COLO829 (cell line): ENCODE data around the gene CCSER1.
"Not testable (repeated sequence)": the region's sequence is repeated elsewhere in the genome, so short reads cannot be mapped to it uniquely, and the experiment has no call there.

Source experiments
- DNase-seq: peaks from one replicate; pipeline ENCODE4 v3.0.0; 2012; ENCODE audit warnings: low spot score

The CCSER1 gene

DNA sequence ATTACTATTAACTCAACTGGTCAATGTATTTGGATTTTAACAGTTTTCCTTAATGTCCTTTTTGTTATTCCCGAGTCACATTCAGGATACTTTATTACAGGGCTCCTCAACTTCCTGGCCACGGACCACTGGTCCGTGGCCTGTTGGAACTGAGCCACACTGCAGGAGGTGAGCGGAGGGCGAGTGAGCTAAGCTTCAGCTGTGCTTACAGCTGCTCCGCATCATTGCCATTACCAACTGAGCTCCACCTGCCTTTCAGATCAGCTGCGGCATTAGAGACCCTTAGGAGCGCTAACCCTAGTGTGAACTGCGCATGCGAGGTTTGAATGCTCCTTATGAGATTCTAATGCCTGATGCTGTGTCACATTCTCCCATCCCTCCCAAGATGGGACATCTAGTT lies 591.7 kb downstream of the CCSER1 start:
- no peak for DNase-seq

DNA sequence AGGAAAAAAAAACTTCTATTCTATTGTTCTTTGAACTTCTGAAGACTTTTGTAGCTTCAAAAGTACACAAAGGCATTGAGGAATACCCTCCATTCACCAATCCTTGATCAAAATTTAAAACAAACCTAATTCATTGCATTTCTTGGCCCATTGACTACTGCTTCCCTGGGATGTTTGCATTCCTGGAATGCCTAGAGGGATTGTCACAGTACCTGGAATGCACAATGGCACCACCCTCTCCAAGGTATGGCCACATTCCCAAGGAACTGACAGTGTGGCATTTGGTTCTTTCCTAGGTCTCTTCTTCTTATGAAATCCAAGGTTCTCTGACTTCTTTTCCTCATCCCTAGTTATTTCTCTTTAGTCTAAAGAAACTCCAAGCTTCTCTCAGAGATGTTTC lies 600.7 kb downstream of the CCSER1 start:
- DNase-seq: no peak

DNA sequence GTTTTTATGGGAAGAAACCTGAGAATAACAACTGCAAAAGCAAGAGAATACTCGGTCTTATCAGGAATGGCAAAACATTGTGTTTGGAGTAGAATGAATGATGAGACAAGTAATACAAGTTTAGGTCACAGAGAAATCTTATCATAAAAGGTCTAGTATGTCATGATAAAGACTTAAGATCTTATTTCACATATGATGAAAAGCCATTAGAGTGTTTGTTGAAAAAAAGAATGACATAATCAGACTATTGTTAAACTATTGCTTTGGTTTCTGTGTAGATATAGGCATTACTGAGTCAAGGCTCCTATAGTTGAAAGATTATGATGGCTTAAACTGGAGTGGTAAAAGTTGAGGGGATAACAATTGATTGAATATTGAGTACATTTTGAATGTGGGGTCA lies 603.6 kb downstream of the CCSER1 start:
- DNase-seq: no peak

DNA sequence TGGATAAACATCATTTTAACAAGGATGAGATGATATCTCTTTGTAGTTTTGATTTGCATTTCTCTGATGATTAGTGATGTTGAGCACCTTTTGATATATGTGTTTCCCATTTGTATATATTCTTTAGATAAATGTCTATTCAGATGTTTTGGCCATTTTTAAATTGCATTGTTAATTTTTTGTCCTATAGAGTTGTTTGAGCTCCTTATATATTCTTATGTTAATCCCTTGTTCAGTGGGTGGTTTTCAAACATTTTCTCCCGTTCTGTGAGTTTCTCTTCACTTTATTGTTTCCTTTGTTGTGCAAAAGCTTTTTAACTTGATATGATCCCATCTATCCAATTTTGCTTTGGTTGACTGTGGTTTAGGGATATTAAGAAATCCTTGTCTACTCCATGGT lies 606.0 kb downstream of the CCSER1 start:
- DNase-seq: no peak

DNA sequence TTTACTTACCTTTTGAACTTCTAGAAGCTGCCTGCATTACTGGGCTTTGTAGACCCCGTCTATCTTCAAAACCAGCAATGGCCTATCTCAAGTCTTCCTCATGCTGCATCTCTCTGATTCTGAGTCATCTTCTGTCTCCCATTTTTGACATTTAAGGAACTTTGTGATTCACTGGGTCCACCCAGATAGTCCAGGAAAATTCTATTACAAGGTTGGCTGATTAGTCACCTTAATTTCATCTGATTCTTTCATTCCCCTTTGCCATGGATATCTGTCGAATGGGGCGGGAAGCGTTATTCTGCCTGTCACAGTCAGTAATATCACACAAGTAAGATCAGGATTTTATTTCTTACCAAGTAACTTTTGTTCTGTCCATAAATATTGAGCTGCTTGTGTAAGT lies 618.0 kb downstream of the CCSER1 start:
- DNase-seq: peak; percentile 8

DNA sequence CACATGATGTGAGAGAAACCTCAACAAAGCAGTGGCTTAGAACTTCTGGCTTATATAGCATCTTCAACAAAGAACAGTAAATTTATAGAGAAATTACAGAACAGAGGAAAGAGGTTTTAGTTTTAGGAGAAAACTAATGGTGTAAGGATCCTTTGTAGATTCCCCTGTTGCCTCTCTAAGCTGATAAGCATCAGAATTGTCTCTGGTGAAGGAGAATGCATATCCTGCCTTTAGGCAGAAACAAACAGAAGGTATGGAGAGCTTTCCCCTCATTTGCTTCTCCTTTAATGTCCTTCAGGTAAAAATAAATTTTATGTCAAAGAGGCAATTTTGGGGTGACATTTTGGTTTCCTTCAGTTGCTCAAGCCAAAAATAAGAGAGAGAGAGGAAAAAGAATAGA lies 625.9 kb downstream of the CCSER1 start:
- no peak for DNase-seq

DNA sequence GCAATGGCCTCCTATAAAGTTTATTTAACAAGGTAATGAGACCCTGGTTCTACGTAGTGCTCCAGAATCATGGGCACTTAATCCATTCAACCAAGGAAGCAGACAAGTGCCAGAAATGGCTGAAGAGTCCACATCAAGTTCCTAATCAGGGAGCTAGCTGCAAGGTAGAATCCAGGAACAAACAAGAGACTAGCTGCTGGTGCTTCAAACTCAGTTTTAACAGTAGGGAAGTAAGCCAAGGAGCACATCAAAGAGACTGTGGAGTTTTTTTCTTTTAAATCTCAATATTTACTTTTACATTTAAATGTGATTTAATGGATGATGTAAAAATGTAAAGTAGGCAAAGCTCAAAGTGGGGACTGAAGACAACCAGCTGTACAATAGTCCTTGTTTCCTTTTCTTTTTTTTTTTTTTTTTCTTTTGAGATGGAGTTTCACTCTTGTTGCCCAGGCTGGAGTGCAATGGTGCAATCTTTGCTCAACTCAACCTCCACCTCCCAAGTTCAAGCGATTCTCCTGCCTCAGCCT lies 630.4 kb downstream of the CCSER1 start:
- DNase-seq: no peak

DNA sequence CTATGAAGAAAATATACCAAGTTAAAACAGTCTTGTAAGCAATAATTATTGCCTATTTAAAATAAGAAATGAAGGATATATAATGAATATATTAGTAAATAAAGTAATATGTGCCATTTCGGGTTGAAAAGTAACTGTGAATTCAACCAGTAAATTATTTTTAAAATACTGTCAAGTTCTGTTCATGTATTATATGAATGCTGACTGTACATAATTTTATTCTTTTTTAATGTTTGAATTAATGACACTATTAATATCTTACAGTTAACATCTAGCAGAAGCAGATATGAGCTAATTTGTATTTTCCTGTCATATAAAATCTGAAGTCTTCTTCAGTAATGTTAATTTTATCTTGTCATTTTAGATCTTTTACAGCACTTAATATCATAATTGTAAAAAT lies 632.9 kb downstream of the CCSER1 start:
- no peak for DNase-seq

DNA sequence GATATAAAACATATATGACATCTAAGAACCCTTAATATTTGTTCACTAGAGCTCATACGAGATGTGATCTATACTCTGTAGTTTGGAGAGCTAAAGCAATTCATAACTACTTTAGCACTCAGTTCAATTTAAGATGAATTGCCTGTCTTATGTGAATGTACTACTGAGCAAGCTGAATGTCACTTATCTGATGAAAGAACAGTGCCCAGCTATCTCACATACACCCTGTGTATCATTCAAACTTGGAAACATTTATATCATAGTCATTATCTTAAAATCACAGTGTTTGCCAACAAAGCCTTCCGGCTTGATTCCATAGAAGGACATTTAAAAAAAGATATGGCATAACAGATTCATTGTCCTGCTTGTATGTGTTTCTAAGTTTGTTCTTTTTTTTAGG lies 639.6 kb downstream of the CCSER1 start:
- peak; percentile 7 for DNase-seq

DNA sequence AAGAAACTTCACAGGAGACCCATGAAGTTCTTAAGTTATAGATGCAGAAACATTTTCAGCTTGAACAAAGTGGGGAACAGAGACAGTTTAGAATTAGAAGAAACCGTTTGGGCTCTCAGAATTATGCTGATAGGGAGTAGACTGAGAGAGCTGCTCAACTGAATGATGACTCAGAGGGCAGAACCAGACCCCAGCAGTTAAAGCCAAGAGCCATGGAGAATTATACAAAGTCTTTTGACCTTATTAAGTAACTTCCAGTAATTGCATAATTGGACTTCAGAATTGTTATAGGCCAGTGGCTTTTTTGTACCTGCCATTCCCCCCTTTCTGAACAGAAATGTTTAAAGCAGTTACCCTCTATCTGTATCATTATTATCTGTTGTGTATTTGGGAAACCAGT lies 642.1 kb downstream of the CCSER1 start:
- no peak for DNase-seq

DNA sequence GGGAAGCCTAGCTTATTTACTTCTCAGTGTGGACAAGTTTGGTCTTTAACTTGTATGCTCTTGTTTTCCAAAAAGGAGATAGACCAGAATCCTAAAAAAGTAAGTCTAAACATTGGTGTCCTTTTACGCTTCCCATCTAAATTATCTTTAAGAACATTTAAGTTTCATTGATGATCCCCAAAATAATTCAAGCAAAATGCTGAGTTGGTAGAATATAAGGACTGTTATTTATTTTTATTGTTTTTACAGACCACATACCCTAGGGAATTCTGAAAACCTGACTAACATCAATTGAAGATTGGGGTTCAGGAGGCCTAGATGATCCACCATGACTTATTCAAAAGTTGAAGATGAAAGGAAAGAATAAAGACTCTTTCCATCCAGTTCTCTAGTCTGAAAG lies 653.0 kb downstream of the CCSER1 start:
- no peak for DNase-seq

DNA sequence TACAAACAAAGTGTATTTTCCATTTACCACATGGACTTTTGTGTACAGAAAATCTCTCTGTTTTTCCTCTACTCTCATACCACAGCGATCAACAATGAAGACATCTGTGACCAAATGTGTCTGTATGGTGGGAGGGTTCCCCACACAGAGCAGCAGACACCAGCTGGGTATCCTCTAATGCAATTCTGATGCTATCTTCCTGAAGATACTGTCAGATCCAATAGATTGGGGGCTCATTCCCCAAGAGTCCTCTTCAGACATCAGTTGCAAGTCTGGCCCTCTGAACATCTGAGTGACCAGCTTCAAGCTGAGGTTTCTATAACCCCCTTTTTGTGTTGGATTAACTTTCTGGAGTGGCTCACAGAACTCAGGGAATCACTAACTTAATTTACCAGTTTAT lies 659.4 kb downstream of the CCSER1 start:
- DNase-seq: no peak

DNA sequence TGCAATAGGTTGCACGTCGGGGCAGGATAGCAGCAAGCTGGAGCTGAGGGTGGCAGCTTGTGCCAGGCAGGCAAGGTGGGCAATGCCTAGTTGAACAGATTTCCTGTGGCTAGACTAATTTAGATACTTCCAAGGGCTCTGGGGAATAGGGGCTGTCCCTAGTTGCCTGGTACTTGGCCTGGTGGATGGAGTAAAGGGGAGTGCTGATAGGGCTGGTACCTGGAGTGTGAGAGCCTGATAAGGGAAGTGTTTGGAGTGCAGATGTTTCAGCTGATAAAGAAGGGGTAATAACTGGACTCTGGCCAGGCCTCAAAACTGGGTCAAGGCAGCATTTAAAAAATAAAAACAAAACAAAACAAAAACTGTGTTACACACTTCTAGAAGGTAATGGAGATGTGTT lies 665.5 kb downstream of the CCSER1 start:
- no peak for DNase-seq

DNA sequence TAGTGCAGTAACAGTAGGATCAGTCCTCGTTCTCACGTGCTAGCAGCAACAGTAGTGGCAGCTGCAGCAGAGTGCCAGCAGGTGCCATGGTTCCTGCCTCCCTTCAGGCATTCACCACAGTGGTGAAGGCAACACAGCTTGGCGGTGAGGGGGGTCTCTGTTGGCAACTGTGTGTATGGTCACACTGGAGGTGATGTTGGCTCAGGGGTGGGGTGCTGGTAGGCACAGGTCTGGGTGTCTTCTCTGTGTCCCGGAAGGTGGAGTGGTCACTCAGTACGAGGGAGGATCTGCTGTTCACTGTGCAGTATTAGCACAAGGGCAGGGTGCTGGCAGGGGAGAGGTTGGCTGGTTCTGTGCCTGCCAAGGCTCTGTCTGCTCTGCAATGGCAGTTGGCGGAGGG lies 671.8 kb downstream of the CCSER1 start:
- no peak for DNase-seq

DNA sequence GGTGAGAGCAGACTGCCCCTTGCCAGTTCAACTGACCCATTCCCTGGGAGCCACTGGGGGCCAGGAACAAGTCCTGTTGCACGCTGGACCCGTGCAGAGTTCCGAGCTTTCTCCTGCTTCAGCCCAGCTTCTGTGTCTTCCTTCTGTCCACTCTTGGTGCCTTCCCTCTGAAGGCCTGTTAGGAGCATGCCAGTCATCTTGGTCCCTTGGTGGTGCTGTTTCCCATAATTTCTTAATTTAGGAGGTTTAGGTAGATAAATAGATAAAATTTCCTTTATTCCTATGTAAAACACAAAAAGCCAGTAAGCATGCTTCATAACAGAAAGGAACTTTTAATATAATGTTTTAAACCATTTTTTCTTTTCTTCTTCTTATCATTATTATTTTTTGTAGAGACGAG lies 672.7 kb downstream of the CCSER1 start:
- DNase-seq: no peak

DNA sequence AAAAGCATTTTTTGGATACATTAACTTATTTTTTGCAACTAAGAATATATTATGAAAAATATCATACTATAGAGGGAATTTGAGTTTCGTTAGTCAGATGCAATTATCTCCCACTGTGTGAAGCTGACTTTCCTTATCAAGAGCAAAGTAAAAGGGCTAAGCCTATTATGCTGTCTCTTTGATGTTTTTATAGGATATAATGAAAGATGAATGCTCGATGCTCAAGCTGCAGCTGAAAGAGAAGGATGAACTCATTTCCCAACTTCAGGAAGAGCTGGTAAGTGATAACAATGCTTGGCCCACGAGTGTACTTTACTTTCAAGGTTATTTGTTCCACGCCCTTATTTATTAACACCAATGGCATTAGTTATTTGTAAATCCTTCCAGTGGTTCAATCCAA lies 688.4 kb downstream of the CCSER1 start:
- no peak for DNase-seq

DNA sequence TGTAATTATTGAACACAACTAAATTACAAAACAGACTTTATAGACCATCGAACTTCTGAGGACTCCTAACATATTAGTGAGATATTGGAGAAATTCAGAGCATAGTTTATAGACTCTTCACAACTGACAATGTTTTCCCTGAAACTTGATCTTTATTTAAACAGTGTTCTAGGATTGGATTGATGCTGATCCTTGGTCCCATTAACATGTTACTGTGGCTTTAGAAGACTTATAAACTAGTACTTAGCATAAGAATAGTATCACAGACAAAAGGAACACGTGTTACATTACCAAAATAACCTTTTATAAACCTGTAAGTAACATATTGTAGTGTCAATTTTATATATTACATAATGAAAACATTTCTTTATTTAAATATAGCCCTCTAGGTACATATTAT lies 689.6 kb downstream of the CCSER1 start:
- DNase-seq: no peak

DNA sequence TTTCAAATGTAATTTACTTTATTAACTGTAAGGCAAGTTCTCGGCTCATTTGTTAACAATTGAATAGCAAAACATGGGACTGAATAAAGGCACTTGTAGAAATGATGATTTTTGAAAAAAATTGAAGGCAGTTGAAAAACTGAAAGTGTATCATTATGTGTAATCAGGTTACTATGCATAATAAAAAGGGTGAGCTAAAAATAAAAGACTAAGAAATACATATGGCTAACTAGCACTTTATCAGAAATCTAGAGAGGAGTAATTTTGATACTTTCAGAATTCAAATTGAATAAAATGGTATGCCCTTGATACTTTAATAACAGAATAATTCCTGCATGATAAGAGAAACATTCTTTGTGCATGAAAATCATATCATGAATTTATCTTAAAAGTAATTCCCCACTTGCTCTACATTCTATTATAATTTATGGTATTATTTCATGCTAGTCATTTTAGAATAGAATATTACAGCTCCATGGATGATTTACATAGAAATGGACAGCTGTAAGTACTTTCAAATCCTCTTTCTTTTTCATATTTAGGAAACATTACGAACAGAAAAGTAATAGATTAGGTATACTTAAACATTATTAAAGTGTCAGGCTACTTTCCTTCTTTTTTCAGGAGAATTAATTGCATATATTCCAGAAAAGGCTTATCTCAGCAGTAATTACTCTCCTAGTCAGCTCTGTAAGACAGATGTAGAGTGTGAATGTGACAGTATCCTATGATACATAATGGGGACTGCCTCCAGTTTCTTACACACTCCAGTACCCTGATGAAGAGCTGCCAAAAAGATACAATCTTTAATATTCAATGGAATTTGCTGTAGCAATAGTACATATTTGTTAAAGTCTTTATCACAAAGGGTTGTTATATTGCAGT lies 697.3 kb downstream of the CCSER1 start:
- no peak for DNase-seq

DNA sequence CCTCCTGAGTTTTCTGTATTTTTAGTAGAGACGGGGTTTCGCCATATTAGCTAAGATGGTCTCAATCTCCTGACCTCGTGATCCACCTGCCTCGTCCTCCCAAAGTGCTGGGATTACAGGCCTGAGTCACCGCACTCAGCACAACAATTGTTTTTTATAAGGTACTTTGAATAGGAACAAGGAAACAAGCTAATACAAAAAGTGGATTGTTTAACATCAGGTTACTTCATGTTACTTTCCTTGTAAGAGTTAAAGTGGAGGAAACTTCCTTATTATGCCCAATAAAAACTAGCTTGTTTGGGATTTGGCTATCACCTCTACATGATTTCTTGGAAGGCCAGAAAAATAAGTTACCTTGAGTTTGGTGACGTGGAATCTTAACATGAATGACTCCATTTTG lies 698.7 kb downstream of the CCSER1 start:
- no peak for DNase-seq

DNA sequence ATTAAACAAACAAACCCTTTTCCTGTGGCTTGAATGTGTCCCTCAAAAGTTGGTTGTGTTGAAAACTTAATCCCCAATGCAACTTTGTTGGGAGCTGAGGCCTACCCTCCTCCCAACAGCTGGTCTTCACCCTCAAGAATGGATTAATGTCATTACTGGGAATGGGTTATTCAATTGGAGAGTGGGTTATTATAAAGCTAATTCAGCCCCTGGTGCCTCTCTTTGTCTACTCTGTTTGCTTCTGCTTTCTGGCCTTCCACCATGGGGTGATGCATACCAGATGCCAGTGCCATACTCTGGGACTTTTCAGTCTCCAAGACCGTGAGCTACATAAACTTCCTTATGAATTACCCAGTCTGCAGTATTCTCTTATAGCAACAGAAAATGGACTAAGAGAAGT lies 706.5 kb downstream of the CCSER1 start:
- no peak for DNase-seq

DNA sequence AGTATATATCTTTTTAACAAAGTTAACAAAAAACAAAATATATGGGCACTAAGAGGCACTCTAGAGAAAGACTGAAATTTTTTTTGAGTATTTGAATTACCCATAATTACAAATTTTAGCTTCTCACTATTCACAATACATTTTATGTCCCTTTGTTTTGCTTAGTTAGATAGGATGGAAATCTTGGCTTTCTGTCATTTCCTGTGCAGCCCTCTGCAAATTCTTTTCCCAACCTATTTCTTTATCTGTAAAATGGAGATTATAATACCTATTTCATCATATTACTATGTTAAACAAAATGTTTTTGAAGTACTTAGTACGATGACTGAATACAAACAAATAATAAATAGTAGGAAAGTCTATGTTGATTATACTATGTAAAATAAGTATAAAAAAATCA lies 710.0 kb downstream of the CCSER1 start:
- DNase-seq: no peak

DNA sequence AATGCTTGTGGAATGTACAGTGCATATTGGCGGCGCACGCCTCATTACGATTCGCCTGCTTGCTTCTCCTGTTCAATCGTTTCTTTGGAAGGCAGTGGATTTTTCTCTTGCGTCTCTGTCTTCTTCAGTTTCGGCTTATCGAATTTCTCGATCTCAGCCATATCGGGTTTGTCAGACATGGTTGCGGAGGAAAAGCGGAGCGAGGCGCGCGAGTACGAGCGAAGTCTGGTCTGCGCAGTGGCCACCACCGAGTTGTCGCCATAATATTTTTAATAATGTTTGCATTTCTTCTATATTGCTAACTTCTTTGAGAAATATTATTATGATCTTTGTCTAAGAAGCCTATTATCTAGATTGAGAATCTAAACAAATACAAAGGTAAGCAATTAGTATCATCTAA lies 711.7 kb downstream of the CCSER1 start:
- DNase-seq: not testable (repeated sequence)

DNA sequence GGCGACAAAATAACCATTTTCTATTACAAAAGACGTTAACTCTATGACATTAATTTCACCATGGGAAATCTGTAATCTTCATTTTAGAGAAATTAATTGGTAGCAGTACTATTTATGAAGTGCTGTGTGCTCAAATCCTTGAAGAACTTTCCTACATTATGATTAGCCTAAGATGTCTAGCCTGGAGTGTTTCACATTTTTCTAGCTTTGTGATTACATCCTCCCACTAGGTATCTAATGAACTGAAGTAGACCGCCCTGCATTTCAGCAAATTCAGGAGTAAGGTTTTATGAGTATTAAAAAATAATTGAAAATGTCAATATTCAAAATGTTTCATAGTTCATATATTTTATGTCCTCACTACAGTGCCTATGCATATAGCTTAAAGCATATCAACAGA lies 713.1 kb downstream of the CCSER1 start:
- DNase-seq: no peak

DNA sequence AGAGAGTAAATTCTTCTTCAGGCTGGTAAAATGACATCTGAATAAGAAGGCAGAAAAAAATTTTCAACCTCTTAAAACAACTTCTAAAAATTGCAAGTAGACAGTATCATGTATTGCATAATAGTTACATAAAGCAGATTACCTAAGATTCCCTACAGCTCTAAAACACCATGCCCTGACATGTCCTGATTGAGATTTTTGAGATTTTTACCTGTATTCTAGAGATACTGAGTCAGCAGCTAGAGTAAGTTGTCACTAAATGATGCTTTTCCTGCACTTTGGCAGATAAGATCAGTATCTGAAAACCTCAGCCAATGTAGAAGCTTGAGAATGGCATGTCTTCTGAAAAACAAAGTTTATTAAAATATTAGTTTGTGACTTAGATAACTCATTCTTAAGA lies 713.6 kb downstream of the CCSER1 start:
- no peak for DNase-seq
